MCF 10A (cell line): ENCODE measurements around the gene DDT. TPM values are rescaled to one million over a fixed set of nuclear protein-coding genes. Genes with fewer than 3 reads are reported as not detected.
"Not testable (repeated sequence)": the region's sequence is repeated elsewhere in the genome, so short reads cannot be mapped to it uniquely, and the experiment has no call there.

Experiments
- BruUV-seq: library from RNA; stranded (reverse); fragments of 400-500 nt; replicated peaks from 2 replicates; lab custom pipeline; 2021; lab: Mats Ljungman, UMichigan
- CTCF ChIA-PET: fragments of 300-600 bp; sonication (Branson Sonifier 250); formaldehyde crosslinking; extraction: SDS; loops from one replicate; lab custom pipeline; 2021; ENCODE audit warnings: antibody characterized with exemption, inconsistent platforms; lab: Yijun Ruan, JAX
- POLR2A ChIA-PET: fragments of 300-600, 350-650 bp; sonication (Branson Sonifier 250); formaldehyde crosslinking; extraction: SDS; loops from one replicate; lab custom pipeline; 2020; ENCODE audit warnings: antibody characterized with exemption, inconsistent platforms; lab: Yijun Ruan, JAX
- DNase-seq: peaks from one replicate; pipeline ENCODE4 v3.0.0-alpha.2; 2018; ENCODE audit not compliant: unreplicated experiment
- H3K27ac Mint-ChIP-seq: one replicate; pipeline ENCODE4 v1.8.0; 2022; ENCODE audit warnings: mild to moderate bottlenecking, low read depth, mixed read lengths; ENCODE audit not compliant: unreplicated experiment
- H3K27me3 Mint-ChIP-seq: one replicate; pipeline ENCODE4 v1.8.0; 2022; ENCODE audit warnings: mixed read lengths; ENCODE audit not compliant: insufficient read depth, unreplicated experiment
- H3K36me3 Mint-ChIP-seq: one replicate; pipeline ENCODE4 v1.8.0; 2022; ENCODE audit warnings: mild to moderate bottlenecking, moderate library complexity, mixed read lengths; ENCODE audit not compliant: insufficient read depth, unreplicated experiment
- H3K4me1 Mint-ChIP-seq: one replicate; pipeline ENCODE4 v1.8.0; 2022; ENCODE audit warnings: mixed read lengths; ENCODE audit not compliant: insufficient read depth, unreplicated experiment
- H3K4me3 Mint-ChIP-seq: one replicate; pipeline ENCODE4 v1.8.0; 2022; ENCODE audit warnings: mild to moderate bottlenecking, moderate library complexity, mixed read lengths; ENCODE audit not compliant: unreplicated experiment
- H3K9me3 Mint-ChIP-seq: one replicate; pipeline ENCODE4 v1.8.0; 2022; ENCODE audit warnings: mixed read lengths; ENCODE audit not compliant: unreplicated experiment
- intact Hi-C: fragments of 100-400 bp; cut with micrococcal nuclease; formaldehyde crosslinking; loops from 2 replicates; pipeline ENCODE4 v1.14.1; 2022
- total RNA-seq: library from RNA; stranded (reverse); gene quantifications from 2 replicates; pipeline ENCODE4 v1.2.3, GENCODE V29; 2022
- TF ChIP-seq, protein P1 (sequence below): fragments of 200-600 bp; IDR thresholded peaks from one replicate; pipeline ENCODE4 v1.8.0; 2022; ENCODE audit warnings: antibody characterized with exemption, mild to moderate bottlenecking; ENCODE audit not compliant: unreplicated experiment

Gene DDT
- total RNA-seq, 1 experiment from 2014 or later: 155 TPM

DNA sequence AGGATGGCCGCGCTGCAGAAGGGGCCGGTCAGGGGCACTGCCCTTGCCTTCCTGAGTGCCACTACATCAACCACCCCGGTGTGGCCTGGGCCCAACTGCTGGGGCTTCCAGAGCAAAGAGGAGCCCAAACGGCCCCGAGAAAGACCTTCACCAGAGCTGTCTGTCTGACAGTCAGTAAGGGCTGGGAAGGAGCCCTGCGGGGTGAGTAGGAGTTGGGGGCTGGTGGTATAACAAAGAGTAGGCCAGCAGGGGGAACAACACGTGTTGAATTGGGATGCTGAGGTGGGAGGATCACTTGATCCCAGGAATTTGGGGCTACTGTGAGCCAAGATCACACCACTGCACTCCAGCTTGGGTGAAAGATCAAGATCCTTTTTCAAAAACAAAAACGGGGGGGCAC, 27.1 kb upstream of the DDT start:
- ChIA-PET POLR2A (no interaction called here), CTCF (no interaction called here)
- Mint-ChIP-seq H3K27me3 (no peaks in the 10 kb centered on the region), H3K4me1 (no peaks in the 10 kb centered on the region), H3K4me3 (no peak overlapping the region), H3K27ac (no peak overlapping the region), H3K9me3 (no peaks in the 10 kb centered on the region), H3K36me3 (no peaks in the 10 kb centered on the region)
- DNase-seq: no peak
- no TSS peak for BruUV-seq
- TF ChIP-seq, protein P1, sequence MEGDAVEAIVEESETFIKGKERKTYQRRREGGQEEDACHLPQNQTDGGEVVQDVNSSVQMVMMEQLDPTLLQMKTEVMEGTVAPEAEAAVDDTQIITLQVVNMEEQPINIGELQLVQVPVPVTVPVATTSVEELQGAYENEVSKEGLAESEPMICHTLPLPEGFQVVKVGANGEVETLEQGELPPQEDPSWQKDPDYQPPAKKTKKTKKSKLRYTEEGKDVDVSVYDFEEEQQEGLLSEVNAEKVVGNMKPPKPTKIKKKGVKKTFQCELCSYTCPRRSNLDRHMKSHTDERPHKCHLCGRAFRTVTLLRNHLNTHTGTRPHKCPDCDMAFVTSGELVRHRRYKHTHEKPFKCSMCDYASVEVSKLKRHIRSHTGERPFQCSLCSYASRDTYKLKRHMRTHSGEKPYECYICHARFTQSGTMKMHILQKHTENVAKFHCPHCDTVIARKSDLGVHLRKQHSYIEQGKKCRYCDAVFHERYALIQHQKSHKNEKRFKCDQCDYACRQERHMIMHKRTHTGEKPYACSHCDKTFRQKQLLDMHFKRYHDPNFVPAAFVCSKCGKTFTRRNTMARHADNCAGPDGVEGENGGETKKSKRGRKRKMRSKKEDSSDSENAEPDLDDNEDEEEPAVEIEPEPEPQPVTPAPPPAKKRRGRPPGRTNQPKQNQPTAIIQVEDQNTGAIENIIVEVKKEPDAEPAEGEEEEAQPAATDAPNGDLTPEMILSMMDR: no peak
- intact Hi-C loops: no loop called here

DNA sequence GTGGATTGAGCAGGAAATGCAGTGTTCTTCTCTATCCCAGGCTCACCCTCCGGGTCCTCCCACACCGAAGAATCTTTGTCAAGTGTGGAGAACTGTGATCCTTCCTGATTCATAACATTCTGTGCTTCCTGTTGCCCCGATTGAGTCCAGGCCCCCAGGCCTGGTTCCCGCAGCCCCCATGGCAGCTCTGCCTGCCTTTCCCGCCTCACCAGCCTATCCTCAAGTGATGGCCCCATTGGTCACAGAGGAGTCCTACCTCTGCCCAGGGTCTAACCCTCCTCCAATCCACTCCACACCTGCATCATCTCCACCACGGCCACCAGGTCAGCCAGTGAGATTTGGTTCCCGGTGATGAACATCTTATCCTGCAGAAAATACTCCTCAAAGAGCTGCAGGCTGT, 25.5 kb upstream of the DDT start:
- H3K27ac Mint-ChIP-seq, H3K9me3 Mint-ChIP-seq, H3K4me3 Mint-ChIP-seq, H3K4me1 Mint-ChIP-seq, POLR2A ChIA-PET, CTCF ChIA-PET, BruUV-seq, H3K36me3 Mint-ChIP-seq, DNase-seq, H3K27me3 Mint-ChIP-seq, intact Hi-C loops: not testable (repeated sequence)

DNA sequence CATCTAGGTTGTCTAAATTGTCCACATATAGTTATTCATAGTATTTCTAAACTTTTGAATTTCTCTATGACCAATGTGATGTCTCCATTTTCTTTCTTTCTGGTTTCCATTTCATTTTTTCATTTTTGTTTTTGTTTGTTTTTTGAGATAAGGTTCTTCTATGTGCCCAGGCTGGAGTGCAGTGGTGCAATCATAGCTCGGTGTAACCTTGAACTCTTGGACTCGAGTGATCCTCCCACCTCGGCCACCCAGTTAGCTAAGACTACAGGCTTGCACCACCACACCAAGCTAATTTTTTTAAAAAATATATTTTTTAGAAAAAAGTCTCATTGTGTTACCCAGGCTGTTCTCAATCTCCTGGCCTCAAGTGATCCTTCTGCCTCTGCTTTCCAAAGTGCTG, 22.9 kb upstream of the DDT start:
- DNase-seq: no peak
- TF ChIP-seq, protein P1: no peak
- no TSS peak for BruUV-seq
- CTCF ChIA-PET: no interaction called here
- H3K9me3 Mint-ChIP-seq: no peaks in the 10 kb centered on the region
- H3K36me3 Mint-ChIP-seq: no peaks in the 10 kb centered on the region
- POLR2A ChIA-PET: interaction anchor here (2.7 kb wide), 1 partner anchor 13 kb away, joined by 7 read pairs; the partner anchor contains the start of gene CABIN1
- intact Hi-C loops: no loop called here
- no peaks in the 10 kb centered on the region for H3K4me1 Mint-ChIP-seq
- no peak overlapping the region for H3K27ac Mint-ChIP-seq
- H3K4me3 Mint-ChIP-seq: no peak overlapping the region
- no peaks in the 10 kb centered on the region for H3K27me3 Mint-ChIP-seq

DNA sequence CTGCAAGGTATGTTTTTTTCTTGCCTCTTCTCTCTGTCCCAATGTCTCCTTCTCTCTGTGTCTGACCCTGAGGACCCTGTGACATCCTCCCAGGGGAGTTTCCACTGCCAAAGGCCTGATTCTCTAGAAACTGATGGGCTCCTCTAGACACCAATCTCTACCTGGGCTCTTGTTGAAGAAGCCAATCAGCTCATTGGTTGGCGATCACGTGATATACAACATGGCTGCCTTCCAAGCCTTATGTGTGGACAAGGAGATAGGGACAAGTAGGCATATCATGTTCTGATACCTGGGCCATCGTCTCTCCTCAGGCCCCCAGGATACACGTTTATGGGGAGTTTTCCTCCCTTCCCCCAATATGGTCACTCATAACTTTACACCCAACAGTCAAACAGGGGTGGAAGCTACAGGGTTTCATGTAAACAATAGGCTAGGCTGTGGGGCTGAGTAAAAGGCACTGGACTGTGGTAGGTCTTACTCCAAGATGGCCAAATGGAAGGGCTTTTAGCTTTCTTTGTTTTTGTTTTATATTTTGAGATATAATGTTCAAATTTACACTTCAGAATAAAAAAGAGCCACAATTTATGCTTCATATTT, 19.4 kb upstream of the DDT start:
- H3K27me3 Mint-ChIP-seq, DNase-seq, H3K27ac Mint-ChIP-seq, H3K4me3 Mint-ChIP-seq, H3K36me3 Mint-ChIP-seq, intact Hi-C loops, BruUV-seq, H3K4me1 Mint-ChIP-seq, H3K9me3 Mint-ChIP-seq: not testable (repeated sequence)
- ChIA-PET POLR2A (interaction anchor here (1.2 kb wide), 1 partner anchor 10 kb away, joined by 3 read pairs; no protein-coding TSS in a partner anchor), CTCF (interaction anchor here (0.7 kb wide), 1 partner anchor 84 kb away, joined by 3 read pairs; no protein-coding TSS in a partner anchor)

DNA sequence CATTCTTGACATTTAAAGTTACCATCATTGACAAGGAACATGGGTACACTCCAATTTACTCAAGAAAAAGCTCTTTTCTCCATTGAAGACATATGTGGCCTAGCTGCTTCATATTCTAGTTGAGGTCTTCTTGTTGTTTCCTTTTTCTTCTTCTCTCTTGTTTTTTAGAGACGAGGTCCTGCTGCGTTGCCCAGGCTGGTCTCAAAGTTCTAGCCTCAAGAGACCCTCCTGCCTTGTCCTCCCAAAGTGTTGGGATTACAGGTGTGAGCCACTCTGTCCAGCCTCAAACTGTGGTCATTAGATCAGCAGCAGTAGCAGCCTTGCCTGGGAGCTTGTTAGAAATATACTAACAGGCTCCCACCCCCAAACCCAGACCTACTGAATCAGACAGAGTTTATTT, 18.8 kb upstream of the DDT start:
- DNase-seq, CTCF ChIA-PET, intact Hi-C loops, H3K9me3 Mint-ChIP-seq, H3K36me3 Mint-ChIP-seq, BruUV-seq, H3K4me3 Mint-ChIP-seq, H3K4me1 Mint-ChIP-seq, H3K27me3 Mint-ChIP-seq, H3K27ac Mint-ChIP-seq: not testable (repeated sequence)
- POLR2A ChIA-PET: interaction anchor here (1.2 kb wide), 1 partner anchor 11 kb away, joined by 3 read pairs; no protein-coding TSS in a partner anchor

DNA sequence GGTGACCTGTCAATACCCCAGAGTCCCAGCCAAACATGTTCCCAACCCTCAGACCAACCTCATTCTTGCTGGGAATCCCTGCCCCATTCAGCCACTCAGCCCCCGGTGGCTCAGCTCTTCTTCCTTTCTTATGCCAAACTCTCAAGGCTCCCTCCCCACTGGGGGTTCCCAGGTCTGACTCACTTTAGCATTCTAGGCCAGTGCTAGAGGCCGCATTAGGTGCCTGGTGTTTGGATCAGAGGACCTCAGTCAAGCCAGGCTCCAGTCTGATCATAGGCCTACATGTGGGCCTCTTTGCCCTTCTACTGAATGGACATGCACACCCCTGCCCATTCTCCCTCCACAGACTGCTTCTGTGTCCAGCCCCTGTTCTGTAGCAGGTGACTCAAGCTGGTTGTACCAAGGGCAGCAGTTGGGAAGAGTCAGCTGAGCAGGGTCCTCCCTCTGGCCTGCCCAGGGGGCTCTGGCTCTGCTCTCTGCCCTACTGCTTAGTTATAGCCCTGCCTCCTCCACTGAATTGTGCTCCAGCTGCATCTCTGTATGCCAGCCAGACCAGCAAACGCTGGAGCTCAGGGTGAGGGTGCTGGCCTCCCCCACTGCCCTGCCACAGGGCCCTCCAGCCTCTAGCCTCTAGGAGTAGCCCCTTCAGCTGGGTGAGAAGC, 15.5 kb upstream of the DDT start:
- POLR2A ChIA-PET, H3K27me3 Mint-ChIP-seq, BruUV-seq, H3K4me3 Mint-ChIP-seq, H3K9me3 Mint-ChIP-seq, H3K4me1 Mint-ChIP-seq, CTCF ChIA-PET, DNase-seq, H3K36me3 Mint-ChIP-seq, H3K27ac Mint-ChIP-seq: not testable (repeated sequence)
- intact Hi-C loops: loop anchor here (5.0 to 10.0 kb wide), 2 partner anchors 188 to 255 kb away; partner anchors contain the start of gene GGT5

DNA sequence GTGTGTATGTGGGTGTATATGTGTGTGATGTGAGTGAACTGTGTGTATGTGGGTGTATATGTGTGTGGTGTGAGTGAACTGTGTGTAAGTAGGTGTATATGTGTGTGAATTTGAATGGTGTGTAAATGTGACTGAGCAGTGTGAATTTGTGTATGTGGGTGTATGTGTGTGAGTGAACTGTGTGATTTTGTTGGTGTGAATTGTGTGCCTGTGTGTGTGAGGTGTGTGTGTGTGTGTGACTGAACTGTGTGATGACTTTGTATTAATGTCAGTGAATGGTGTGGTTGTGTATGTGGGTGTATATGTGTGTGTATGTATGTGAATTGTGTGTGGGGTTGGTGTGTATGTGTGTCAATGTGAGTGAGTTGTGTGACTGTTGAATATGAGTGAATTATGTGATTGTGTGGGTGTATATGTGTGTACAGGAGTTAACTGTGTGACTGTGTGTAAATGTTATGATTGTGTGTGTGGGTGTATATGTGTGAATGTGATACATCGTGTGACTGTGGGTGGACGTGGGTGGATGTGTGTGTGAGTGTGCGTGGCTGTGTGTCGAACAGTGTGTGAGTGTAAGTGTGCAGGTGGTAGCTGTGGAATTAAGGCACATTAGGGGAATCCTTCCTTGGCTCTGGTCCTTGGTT, 12.4 kb upstream of the DDT start:
- H3K4me3 Mint-ChIP-seq, H3K9me3 Mint-ChIP-seq, H3K4me1 Mint-ChIP-seq, H3K27ac Mint-ChIP-seq, DNase-seq, CTCF ChIA-PET, H3K27me3 Mint-ChIP-seq, POLR2A ChIA-PET, BruUV-seq, H3K36me3 Mint-ChIP-seq: not testable (repeated sequence)
- intact Hi-C loops: loop anchor here (5.0 to 10.0 kb wide), 2 partner anchors 191 to 258 kb away; partner anchors contain the start of gene GGT5
